Measurements from ENCODE around the gene CTBS. TPM values are rescaled to one million over a fixed set of nuclear protein-coding genes. Genes with fewer than 3 reads are reported as not detected.

Gene CTBS
- total and polyA plus RNA-seq, 2 of the 13 experiments (the other 11 are each of a cell fraction or from before 2014, with no cell fraction given), result 4.7 to 12.4 TPM

GRCh38 chr1:84509029-84509428 is 65.2 kb downstream of the CTBS start:
- peaks cover 25% of the 10 kb centered on the region for H3K4me1 ChIP-seq (ENCODE audit: insufficient read depth, low read length)
- ChIA-PET CTCF (ENCODE audit: low intra/inter-chr PET ratio, low total read pairs) (no interaction called here), POLR2A (interaction anchor here (1.2 to 1.8 kb wide), 2 partner anchors 29 to 65 kb away, joined by 3 to 14 read pairs; partner anchors contain the start of gene CTBS)
- intact Hi-C loops (cut with micrococcal nuclease; ENCODE audit: unreplicated experiment) (loop anchor here (5.0 kb wide), 1 partner anchor 33 kb away; no protein-coding TSS in a partner anchor), in situ Hi-C loops (cut with HindIII; ENCODE audit: extremely low pct_ligation_motif_present, low pct_unique_long_range_greater_than_20kb) (loop anchor here (5.0 kb wide), 1 partner anchor 63 kb away; the partner anchor contains the start of gene CTBS)
- H2AFZ ChIP-seq (ENCODE audit: low read length), result no peak overlapping the region
- no peak overlapping the region for H3K4me3 ChIP-seq (replicated peaks in 1 of 3; ENCODE audit: insufficient read depth in 1 of 3, low read depth in 2 of 3, low read length in 3 of 3)
- H3K27ac ChIP-seq (ENCODE audit: extremely low read length, insufficient read depth, low read length), result no peak overlapping the region
- ATAC-seq, result no peak
- no peaks in the 10 kb centered on the region for H3K36me3 ChIP-seq (replicated peaks in 1 of 2; ENCODE audit: control insufficient read depth in 1 of 2, insufficient read depth in 2 of 2, low read length in 2 of 2)
- H3K4me2 ChIP-seq (ENCODE audit: low read depth, low read length), result no peak overlapping the region
- no peaks in the 10 kb centered on the region for H3K9me3 ChIP-seq (ENCODE audit: low read length)
- no peak for FAIRE-seq
- no peak overlapping the region for H3K9ac ChIP-seq (ENCODE audit: insufficient read depth, low read depth, low read length)
- no peak for DNase-seq (ENCODE audit: low spot score)
- WGBS (ENCODE audit: low lambda C conversion rate), result 96% methylated on average over 4 of the region's 4 CpGs
- no TSS peak for BruUV-seq (replicated peaks)
- peaks cover 11% of the 10 kb centered on the region for H4K20me1 ChIP-seq (ENCODE audit: insufficient read depth, low read length)
- TF ChIP-seq ZNF737 (CRISPR knock-in tag; IDR thresholded peaks at IDR 0.05; ENCODE audit: borderline replicate concordance), result no peak
- TF ChIP-seq NR2F1 (CRISPR knock-in tag; IDR thresholded peaks at IDR 0.05), result no peak
- TF ChIP-seq ZEB1 (IDR thresholded peaks at IDR 0.05; ENCODE audit: insufficient replicate concordance, low read depth), result no peak
- TF ChIP-seq DPF2 (CRISPR knock-in tag; IDR thresholded peaks at IDR 0.05; ENCODE audit: borderline replicate concordance, low read depth), result no peak
- TF ChIP-seq ZNF292 (CRISPR knock-in tag; IDR thresholded peaks at IDR 0.05; ENCODE audit: borderline replicate concordance, low read depth), result no peak
- no peak for TF ChIP-seq KDM2A (CRISPR knock-in tag; IDR thresholded peaks at IDR 0.05; ENCODE audit: borderline replicate concordance, low read depth)
- no peak for TF ChIP-seq CTCF (CRISPR knock-in tag; IDR thresholded peaks at IDR 0.05)
- no peak for TF ChIP-seq ZSCAN25 (CRISPR knock-in tag; IDR thresholded peaks at IDR 0.05)
- no peak for TF ChIP-seq SYNCRIP (IDR thresholded peaks at IDR 0.05; ENCODE audit: insufficient read depth, low read depth, low read length)
- TF ChIP-seq NCOA1 (CRISPR knock-in tag; IDR thresholded peaks at IDR 0.05), result no peak
- TF ChIP-seq ZNF331 (CRISPR knock-in tag; IDR thresholded peaks at IDR 0.05), result no peak
- TF ChIP-seq ATF7-NPFF (CRISPR knock-in tag; IDR thresholded peaks at IDR 0.05; ENCODE audit: low read depth), result no peak
- no peak for TF ChIP-seq ZNF800 (CRISPR knock-in tag; IDR thresholded peaks at IDR 0.05)
- no peak for TF ChIP-seq KLF16 (CRISPR knock-in tag; IDR thresholded peaks at IDR 0.05)
- no peak for TF ChIP-seq ZNF143 (CRISPR knock-in tag; IDR thresholded peaks at IDR 0.05)
- TF ChIP-seq HIC2 (CRISPR knock-in tag; IDR thresholded peaks at IDR 0.05; ENCODE audit: low read depth), result no peak
- H3K27me3 ChIP-seq (ENCODE audit: control insufficient read depth in 1 of 2, insufficient read depth in 2 of 2, low read length in 2 of 2), result no peaks in the 10 kb centered on the region
- H3K79me2 ChIP-seq (ENCODE audit: insufficient read depth, low read length), result peaks cover 19% of the 10 kb centered on the region

All from HepG2 (cell line).